Esophagus squamous epithelium (tissue), 5 donors: ENCODE data around the gene SMC4. TPM values are rescaled to one million over a fixed set of nuclear protein-coding genes. Genes with fewer than 3 reads are reported as not detected.
A peak's percentile ranks its signal among the peaks of the same experiment; 100 is the strongest.
"Not testable (repeated sequence)": the region's sequence is repeated elsewhere in the genome, so short reads cannot be mapped to it uniquely, and the experiment has no call there.

Source experiments
- DNase-seq: peaks from one replicate; lab custom pipeline; 2025; lab: John Stamatoyannopoulos, UW
- H3K27ac ChIP-seq, 4 donors: fragments of 200-600 bp; sonication (generic); one replicate each; pipeline ENCODE4 v1.5.1; 2016 to 2019; ENCODE audit warnings: mild to moderate bottlenecking in 1 of 4
- H3K27me3 ChIP-seq, 4 donors: fragments of 200-600 bp; sonication (generic); 1 replicate in 3 of 4; 2 replicates in 1 of 4; pipeline versions ENCODE4 v1.5.1 to v1.6.0; 2017 to 2021; ENCODE audit warnings: antibody characterized with exemption in 1 of 4
- H3K36me3 ChIP-seq, 3 donors: fragments of 200-600 bp; sonication (generic); one replicate each; pipeline ENCODE4 v1.5.1; 2016 to 2019
- H3K4me1 ChIP-seq, 3 donors: fragments of 200-600 bp; sonication (generic); one replicate each; pipeline ENCODE4 v1.5.1; 2017 to 2019
- H3K4me3 ChIP-seq, 4 donors: fragments of 200-600 bp; sonication (generic); 1 replicate in 3 of 4; 2 replicates in 1 of 4; pipeline ENCODE4 v1.5.1; 2016 to 2019; ENCODE audit warnings: mild to moderate bottlenecking in 2 of 4, moderate library complexity in 1 of 4
- H3K9me3 ChIP-seq, 3 donors: fragments of 200-600 bp; sonication (generic); one replicate each; pipeline ENCODE4 v1.5.1; 2016 to 2019
- POLR2A ChIP-seq, 4 donors: fragments of 450-650 bp; IDR thresholded peaks; one replicate each; pipeline ENCODE4 v1.6.1; 2017; ENCODE audit warnings: antibody characterized with exemption in 4 of 4, mild to moderate bottlenecking in 4 of 4, moderate library complexity in 3 of 4
- WGBS, 2 donors: methylation state at CpG; one replicate each; pipeline ENCODE4 v1.1.5; 2018; 5-methylcytosine and 5-hydroxymethylcytosine counted together
- intact Hi-C: fragments of 100-400 bp; cut with DNase I; formaldehyde crosslinking; loops from one replicate; pipeline ENCODE4 v1.15.0; 2022
- total RNA-seq, 4 donors: library from RNA; depleted of rRNA; stranded (reverse); fragments of >200 nt; gene quantifications; one replicate each; pipeline ENCODE4 v1.1.0, GENCODE V29; 2016
- TF ChIP-seq, protein P1 (sequence below), 6 experiments: fragments of 450-650 bp in 4 of 6; fragments of 200-600 bp in 2 of 6; sonication (generic) in 2 of 6; IDR thresholded peaks; one replicate each; pipeline ENCODE4 v1.5.1; 2016 to 2019; ENCODE audit warnings: antibody characterized with exemption in 6 of 6, mild to moderate bottlenecking in 4 of 6, moderate library complexity in 4 of 6
- donor health status: DM: yes; HTN: yes; CAD: no.

Gene SMC4
- total RNA-seq, 4 donors from 2014 or later: 50.4 to 94.8 (median 81.6) TPM

DNA sequence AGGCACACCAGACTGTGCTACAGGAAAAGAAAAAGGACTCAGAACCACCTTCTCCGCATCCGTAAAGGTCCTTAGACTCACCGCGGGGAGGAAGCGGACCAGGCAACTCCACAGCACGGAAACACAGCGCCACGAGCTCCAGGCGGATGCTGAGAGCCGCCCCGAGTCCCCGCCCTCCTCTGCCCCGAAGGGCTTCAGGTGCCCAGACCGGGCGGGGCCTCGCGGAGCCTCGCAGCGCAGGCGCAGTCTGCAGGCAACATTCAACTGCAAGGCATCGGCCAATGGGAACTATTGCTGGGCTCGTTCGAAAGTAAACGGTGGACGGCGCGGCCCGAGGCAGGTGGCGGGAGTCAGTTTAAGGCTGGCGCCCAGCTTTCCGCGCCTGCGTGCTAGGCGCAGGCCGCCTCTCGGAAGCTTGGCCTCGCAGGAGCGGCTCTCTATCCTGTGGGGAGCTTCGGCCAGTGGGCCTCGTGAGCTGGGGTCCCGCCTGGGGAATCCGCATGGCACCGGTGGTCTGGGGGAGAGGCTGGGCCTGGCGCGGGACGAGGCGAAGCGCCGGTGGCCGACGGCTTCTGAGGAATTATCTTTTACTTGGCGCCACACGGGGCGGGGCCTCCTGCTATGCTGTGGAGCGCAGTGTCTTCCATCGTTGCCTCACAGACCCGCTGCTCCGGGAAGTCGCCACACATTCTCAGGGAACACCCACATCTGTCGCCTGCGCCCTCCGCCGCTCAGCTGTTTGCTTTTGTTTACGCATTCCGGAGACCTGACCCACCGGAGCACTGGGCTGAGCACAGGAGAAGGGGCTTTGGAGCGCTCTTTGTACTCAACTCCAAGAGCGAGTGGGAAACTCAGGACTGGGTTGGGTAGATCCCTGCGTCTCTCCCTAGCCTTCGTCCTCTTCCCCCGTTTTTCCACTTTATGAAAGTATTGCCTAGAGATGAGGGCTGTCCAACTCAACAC lies 50.5 kb downstream of the SMC4 start, which contains the start of gene TRIM59:
Gene TRIM59, minus strand, starts transcription at position 151 of the 963 bp plus-strand sequence. CDS start 10,603 bp downstream, outside the sequence.
- intact Hi-C loops: no loop called here
- H3K4me3 ChIP-seq: peak within 1 kb of the TSS; percentile 58 to 78 (median 68)
- peak; percentile 74 for DNase-seq
- peaks cover 0 to 11% (median 0%) of the 10 kb centered on the region in 4 donors for H3K27me3 ChIP-seq
- H3K36me3 ChIP-seq: peaks cover 0 to 5% (median 0%) of the 10 kb centered on the region in 3 donors
- H3K27ac ChIP-seq: peak within 1 kb of the TSS; percentile 88 to 92 (median 91)
- H3K9me3 ChIP-seq: peaks cover 0 to 3% (median 0%) of the 10 kb centered on the region in 3 donors
- 44 to 47% methylated on average over 13 to 16 of the region's 71 CpGs for WGBS, 2 donors
- peak in 2 of 4 donors; percentile 29 to 80 for TF ChIP-seq POLR2A (IDR thresholded peaks at IDR 0.05)
- TF ChIP-seq, protein P1, sequence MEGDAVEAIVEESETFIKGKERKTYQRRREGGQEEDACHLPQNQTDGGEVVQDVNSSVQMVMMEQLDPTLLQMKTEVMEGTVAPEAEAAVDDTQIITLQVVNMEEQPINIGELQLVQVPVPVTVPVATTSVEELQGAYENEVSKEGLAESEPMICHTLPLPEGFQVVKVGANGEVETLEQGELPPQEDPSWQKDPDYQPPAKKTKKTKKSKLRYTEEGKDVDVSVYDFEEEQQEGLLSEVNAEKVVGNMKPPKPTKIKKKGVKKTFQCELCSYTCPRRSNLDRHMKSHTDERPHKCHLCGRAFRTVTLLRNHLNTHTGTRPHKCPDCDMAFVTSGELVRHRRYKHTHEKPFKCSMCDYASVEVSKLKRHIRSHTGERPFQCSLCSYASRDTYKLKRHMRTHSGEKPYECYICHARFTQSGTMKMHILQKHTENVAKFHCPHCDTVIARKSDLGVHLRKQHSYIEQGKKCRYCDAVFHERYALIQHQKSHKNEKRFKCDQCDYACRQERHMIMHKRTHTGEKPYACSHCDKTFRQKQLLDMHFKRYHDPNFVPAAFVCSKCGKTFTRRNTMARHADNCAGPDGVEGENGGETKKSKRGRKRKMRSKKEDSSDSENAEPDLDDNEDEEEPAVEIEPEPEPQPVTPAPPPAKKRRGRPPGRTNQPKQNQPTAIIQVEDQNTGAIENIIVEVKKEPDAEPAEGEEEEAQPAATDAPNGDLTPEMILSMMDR (IDR thresholded peaks at IDR 0.05): peak in 1 of 6 experiments; percentile 4
- H3K4me1 ChIP-seq: peaks cover 0 to 38% (median 12%) of the 10 kb centered on the region in 3 donors

DNA sequence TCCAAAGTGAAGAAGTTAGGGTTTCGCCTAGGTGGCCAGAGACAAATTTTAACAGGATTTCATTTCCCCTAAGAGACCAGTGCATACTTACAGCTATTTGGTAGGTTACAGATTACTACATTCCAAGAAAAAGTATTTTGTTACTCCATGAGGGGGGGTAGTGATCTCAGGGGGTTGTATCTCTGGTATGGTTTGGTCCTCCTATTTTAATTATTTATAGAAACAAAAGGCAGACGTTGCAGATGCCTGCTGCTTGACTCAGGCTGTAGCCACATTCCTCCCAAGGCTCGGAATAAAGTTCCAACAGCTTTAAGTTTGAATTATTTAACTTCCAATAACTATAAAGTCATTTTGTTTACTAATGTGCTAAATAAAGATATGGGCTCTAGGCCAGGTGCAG lies 51.4 kb downstream of the SMC4 start:
- intact Hi-C loops: no loop called here
- no peak overlapping the region for H3K27ac ChIP-seq
- TF ChIP-seq, protein P1 (IDR thresholded peaks at IDR 0.05): no peak
- TF ChIP-seq POLR2A (IDR thresholded peaks at IDR 0.05): no peak
- H3K4me3 ChIP-seq: no peak overlapping the region
- 78 to 82% methylated on average over 3 of the region's 3 CpGs for WGBS, 2 donors
- H3K36me3 ChIP-seq: no peaks in the 10 kb centered on the region
- H3K9me3 ChIP-seq: peaks cover 0 to 3% (median 0%) of the 10 kb centered on the region in 3 donors
- DNase-seq: no peak
- H3K27me3 ChIP-seq: peaks cover 0 to 11% (median 0%) of the 10 kb centered on the region in 4 donors
- peaks cover 0 to 38% (median 12%) of the 10 kb centered on the region in 3 donors for H3K4me1 ChIP-seq

DNA sequence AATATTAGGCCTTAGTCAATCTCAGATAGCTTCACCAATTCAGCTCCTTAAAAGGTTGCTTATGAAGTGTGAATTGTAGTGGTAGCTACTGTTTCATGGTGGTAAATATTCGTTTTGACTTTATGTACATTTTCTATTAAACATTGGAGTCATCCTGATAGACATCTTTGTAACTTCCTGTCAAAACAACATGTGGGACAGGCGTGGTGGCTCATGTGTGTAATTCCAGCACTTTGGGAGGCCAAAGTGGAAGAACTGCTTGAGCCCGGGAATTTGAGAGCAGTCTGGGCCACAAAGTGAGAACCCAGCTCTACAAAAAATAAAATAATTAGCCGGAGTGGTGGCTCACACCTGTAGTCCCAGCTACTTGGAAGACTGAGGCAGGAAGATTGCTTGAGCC lies 52.2 kb downstream of the SMC4 start:
- intact Hi-C loops: no loop called here
- H3K9me3 ChIP-seq: peaks cover 0 to 3% (median 0%) of the 10 kb centered on the region in 3 donors
- 82 to 85% methylated on average over 4 of the region's 4 CpGs for WGBS, 2 donors
- H3K27ac ChIP-seq: no peak overlapping the region
- DNase-seq: no peak
- no peaks in the 10 kb centered on the region for H3K36me3 ChIP-seq
- H3K27me3 ChIP-seq: peaks cover 0 to 11% (median 0%) of the 10 kb centered on the region in 4 donors
- H3K4me1 ChIP-seq: peaks cover 0 to 34% (median 12%) of the 10 kb centered on the region in 3 donors
- H3K4me3 ChIP-seq: no peak overlapping the region
- TF ChIP-seq, protein P1 (IDR thresholded peaks at IDR 0.05): no peak
- TF ChIP-seq POLR2A (IDR thresholded peaks at IDR 0.05): no peak

DNA sequence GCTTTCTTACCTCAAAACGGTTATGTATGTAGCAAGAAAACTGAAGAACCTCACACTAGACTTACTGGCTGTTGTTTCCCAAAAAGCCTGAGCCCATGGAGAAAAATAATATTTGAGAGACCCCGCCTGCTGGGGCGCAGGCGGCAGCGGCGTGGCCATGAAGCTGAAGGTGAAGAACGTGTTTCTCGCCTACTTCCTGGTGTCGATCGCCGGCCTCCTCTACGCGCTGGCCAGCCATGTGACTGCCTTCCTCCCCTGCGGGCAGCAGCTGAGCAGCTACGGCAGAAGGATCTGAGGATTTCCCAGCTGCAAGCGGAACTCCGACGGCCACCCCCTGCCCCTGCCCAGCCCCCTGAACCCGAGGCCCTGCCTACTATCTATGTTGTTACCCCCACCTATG lies 52.8 kb downstream of the SMC4 start:
- DNase-seq, H3K36me3 ChIP-seq, H3K9me3 ChIP-seq, intact Hi-C loops, H3K4me3 ChIP-seq, H3K27ac ChIP-seq: not testable (repeated sequence)
- peaks cover 0 to 28% (median 11%) of the 10 kb centered on the region in 3 donors for H3K4me1 ChIP-seq
- H3K27me3 ChIP-seq: peaks cover 0 to 11% (median 0%) of the 10 kb centered on the region in 4 donors
- 92 to 98% methylated on average over 14 to 18 of the region's 19 CpGs for WGBS, 2 donors

DNA sequence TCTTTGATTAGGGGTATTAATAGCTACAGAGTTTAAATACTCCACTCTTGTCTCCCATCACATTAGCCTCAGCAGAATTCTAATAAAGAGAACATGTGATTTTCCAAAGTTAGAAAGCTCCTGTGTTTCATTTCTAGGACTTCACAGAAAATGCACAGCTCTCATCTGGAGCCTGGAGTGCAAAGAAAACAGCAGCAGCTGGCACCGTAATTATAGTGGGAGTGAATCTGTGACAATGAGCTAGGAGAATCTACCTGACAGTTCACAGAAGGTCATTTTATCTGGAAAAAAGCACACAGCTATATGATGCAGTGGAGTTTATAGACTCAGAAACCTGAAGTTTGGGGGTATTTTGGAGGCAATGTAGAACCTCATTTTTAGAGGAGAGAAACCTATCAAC lies 55.5 kb downstream of the SMC4 start:
- intact Hi-C loops: no loop called here
- Histone ChIP-seq H3K27ac (no peak overlapping the region), H3K4me3 (no peak overlapping the region), H3K36me3 (no peaks in the 10 kb centered on the region), H3K27me3 (peaks cover 0 to 4% (median 0%) of the 10 kb centered on the region in 4 donors), H3K4me1 (peaks cover 0 to 4% (median 3%) of the 10 kb centered on the region in 3 donors), H3K9me3 (peaks cover 0 to 3% (median 0%) of the 10 kb centered on the region in 3 donors)
- TF ChIP-seq POLR2A (IDR thresholded peaks at IDR 0.05): no peak
- TF ChIP-seq, protein P1 (IDR thresholded peaks at IDR 0.05): no peak
- 50 to 55% methylated on average over 1 of the region's 1 CpG for whole genome bisulfite sequencing, 2 donors
- DNase-seq: no peak
